Bronchial epithelial cell (primary cell): Measurements from ENCODE around the gene AADACL2. TPM values are rescaled to one million over a fixed set of nuclear protein-coding genes. Genes with fewer than 3 reads are reported as not detected.

ENCODE experiments used
- DNase-seq: peaks from one replicate; pipeline ENCODE4 v3.0.0-alpha.2; 2010; ENCODE audit warnings: low read depth
- FAIRE-seq: peaks from 2 replicates; lab custom pipeline; 2011; peaks lifted over from hg19 to GRCh38; lab: Jason Lieb, UNC
- H3K27me3 ChIP-seq: 2 replicates; pipeline ENCODE4 v1.5.1; 2011; ENCODE audit warnings: low read length; ENCODE audit not compliant: control insufficient read depth, insufficient read depth
- H3K36me3 ChIP-seq: 2 replicates; pipeline ENCODE4 v1.5.1; 2011; ENCODE audit warnings: low read length; ENCODE audit not compliant: control insufficient read depth, insufficient read depth
- H3K4me3 ChIP-seq: 2 replicates; pipeline ENCODE4 v1.5.1; 2011; ENCODE audit warnings: mild to moderate bottlenecking, low read depth, low read length, control low read depth
- CTCF ChIP-seq: IDR thresholded peaks from 2 replicates; pipeline ENCODE4 v1.5.1; 2011; ENCODE audit warnings: mild to moderate bottlenecking, moderate library complexity, low read length, control low read depth, inconsistent platforms; ENCODE audit not compliant: insufficient read depth, severe bottlenecking
- total RNA-seq: library from RNA; depleted of rRNA; stranded (reverse); fragments of >200 nt; gene quantifications from 2 replicates; pipeline ENCODE4 v1.2.1, GENCODE V29; 2014

Gene AADACL2
- total RNA-seq, 1 donor from 2014 or later = not detected

DNA sequence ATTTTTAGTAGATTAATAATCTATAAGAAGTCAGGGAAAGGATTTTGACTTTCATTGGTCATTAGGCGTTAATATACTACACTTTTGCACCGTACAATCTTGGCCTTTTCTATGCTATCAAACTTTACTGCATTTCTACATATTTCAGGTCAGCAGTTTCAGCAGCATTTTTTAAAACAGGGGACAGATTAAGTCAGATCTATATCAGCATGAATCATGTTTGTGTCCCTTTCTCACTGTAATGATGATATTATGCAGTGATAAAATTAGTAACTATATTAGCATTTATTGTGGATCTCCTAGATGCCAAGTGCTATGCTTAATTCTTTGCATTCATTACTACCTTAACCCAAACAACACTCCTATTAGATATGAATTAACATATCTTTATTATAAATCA, 59.9 kb downstream of the AADACL2 start:
- Histone ChIP-seq H3K4me3 (no peak overlapping the region), H3K27me3 (no peaks in the 10 kb centered on the region), H3K36me3 (no peaks in the 10 kb centered on the region)
- FAIRE-seq (no peak), DNase-seq (no peak)
- TF ChIP-seq CTCF = no peak

DNA sequence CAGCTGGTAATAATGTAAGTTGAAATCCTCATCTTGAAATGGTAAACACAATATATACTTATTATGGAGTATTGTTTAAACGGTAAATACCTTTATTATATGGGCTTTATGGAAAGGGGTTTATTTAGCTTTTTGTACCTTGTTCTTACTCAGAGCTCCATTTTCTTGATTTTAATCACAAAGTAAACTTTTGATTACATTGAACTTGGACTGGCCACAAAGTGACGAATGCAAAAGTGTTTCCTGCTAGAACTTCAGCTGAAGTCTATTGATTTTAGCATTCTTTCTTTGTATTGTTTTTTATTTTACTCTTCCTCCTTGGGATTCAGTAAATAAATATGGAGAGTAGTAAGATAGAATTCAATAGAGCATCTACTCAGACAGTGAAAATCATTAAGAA, 60.4 kb downstream of the AADACL2 start:
- FAIRE-seq (no peak), DNase-seq (no peak)
- Histone ChIP-seq H3K27me3 (no peaks in the 10 kb centered on the region), H3K4me3 (no peak overlapping the region), H3K36me3 (no peaks in the 10 kb centered on the region)
- TF ChIP-seq CTCF = no peak

DNA sequence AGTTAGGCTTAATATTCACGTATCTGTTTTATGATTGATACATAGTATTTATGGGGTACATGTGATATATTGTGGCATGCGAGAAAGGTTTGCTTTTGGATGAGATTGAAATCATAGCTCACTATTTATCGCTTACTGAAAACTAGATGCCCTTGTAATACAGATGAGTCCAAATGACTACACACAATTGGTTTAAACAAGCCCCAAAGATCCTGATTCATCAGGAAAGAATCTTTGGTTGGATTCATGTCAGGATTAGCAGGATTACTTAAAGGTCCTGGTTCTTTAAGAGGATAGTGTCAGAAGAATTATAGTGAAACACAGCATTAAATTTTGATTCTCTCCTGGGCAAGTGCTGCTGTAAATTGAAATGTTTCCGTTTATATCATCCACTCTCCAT, 61.5 kb downstream of the AADACL2 start:
- no peaks in the 10 kb centered on the region for H3K27me3 ChIP-seq
- peak; percentile 95 for DNase-seq
- no peak for FAIRE-seq
- no peak overlapping the region for H3K4me3 ChIP-seq
- no peak for TF ChIP-seq CTCF
- H3K36me3 ChIP-seq = no peaks in the 10 kb centered on the region

DNA sequence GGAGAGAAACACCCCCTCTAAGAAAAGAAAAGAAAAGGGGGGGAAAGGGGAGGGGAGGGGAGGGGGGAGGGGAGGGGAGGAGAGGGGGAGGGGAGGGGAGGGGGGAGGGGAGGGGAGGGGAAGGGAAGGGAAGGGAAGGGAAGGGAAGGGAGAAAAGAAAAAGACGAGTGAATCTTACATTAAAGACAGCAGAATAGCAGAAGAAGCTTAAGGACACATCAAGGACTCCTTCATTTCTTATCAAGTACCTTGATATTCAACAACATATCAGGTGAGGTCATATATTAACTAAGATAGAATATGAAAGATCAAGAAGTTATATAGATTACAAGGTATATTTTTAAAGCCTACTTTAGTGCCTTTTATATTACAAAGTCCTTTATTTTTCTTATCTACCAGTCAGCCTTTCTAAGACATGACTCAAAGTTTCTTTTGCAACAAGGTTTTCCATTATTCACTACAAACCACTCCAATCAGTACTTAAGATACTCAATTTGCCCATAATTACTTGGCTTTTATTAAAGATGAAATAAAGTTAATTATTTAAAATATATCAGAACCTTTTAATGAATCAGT, 62.5 kb downstream of the AADACL2 start:
- Histone ChIP-seq H3K27me3 (no peaks in the 10 kb centered on the region), H3K4me3 (no peak overlapping the region), H3K36me3 (no peaks in the 10 kb centered on the region)
- no peak for TF ChIP-seq CTCF
- FAIRE-seq (no peak), DNase-seq (peak; percentile 52)

DNA sequence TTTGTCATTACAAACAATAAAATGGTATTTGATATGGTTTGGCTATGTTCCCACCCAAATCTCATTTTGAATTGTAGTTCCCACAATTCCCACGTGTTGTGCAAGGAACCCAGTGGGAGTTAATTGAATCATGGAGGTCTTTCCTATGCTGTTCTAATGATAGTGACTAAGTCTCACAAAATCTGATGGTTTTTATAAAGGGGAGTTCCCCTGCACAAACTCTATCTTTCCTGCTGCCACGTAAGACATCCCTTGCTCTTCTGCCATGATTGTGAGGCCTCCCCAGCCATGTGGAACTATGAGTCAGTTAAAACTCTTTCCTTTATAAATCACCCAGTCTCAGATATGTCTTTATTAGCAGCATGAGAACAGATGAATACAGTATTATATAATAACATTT, 64.7 kb downstream of the AADACL2 start:
- no peak for DNase-seq
- no peak for TF ChIP-seq CTCF
- no peak for FAIRE-seq
- H3K4me3 ChIP-seq = no peak overlapping the region
- H3K36me3 ChIP-seq = no peaks in the 10 kb centered on the region
- no peaks in the 10 kb centered on the region for H3K27me3 ChIP-seq

DNA sequence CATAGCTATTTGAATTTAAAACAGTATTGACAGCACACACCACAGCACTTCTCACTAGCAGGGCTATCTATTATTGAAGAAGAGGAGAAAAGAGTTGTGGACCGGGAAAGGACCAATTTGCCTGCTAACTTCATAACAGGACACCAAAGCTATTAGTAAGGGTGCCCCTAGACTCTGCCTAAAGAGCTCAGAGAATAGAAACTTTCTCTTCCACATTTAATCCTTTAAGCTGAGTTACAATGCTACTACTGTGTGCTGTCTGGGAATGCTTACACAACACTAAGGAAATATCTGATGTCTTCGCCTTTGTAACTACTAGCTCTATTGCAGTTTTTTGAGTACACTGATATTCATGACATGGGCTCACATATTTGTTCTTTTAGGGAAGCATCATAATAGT, 66.7 kb downstream of the AADACL2 start:
- H3K36me3 ChIP-seq = no peaks in the 10 kb centered on the region
- TF ChIP-seq CTCF = no peak
- no peak for DNase-seq
- FAIRE-seq = no peak
- no peaks in the 10 kb centered on the region for H3K27me3 ChIP-seq
- no peak overlapping the region for H3K4me3 ChIP-seq
